OCI-LY7 (cell line): ENCODE results near the gene NGB. TPM values are rescaled to one million over a fixed set of nuclear protein-coding genes. Genes with fewer than 3 reads are reported as not detected.

Experiments used
- microRNA-seq: library from miRNA; unstranded; fragments of <30 nt; microRNA quantifications from one replicate; pipeline ENCODE4 v1.2.0, GENCODE V29; 2022; ENCODE audit warnings: borderline replicate concordance
- small RNA-seq: library from RNA; depleted of rRNA; stranded (forward); fragments of <200 nt; gene quantifications from one replicate; pipeline ENCODE3, GENCODE V24; 2014
- total RNA-seq, 2 experiments: library from RNA; depleted of rRNA in 1 of 2; stranded (reverse); fragments of >200 nt in 1 of 2; shearing (Covaris generic) in 1 of 2; gene quantifications; 2 replicates each; pipeline ENCODE4 v1.2.3, GENCODE V29; 2014 to 2022

Gene NGB
- total RNA-seq, 2 experiments from 2014 or later = not detected

Small RNA genes lying within 50 kb of the gene (microRNA-seq; reads per million reads assigned to microRNA genes)
- gene MIR1260A = not detected

Small RNA genes lying within 50 kb of the gene (small RNA-seq; reads per million reads assigned to genes)
- not detected for gene MIR1260A

Other genes with a start within 250 kb of the NGB start
- 18.8 and 25.8 TPM in 2 replicates for gene IRF2BPL, start 242.5 kb downstream of the NGB start, total RNA-seq (2014; rRNA removed; shearing (Covaris generic))
- gene IRF2BPL, start 242.5 kb downstream of the NGB start, total RNA-seq (2022) = 23.7 and 23.8 TPM in 2 replicates
- 31.7 and 43.4 TPM in 2 replicates for gene CIPC, start 172.9 kb downstream of the NGB start, total RNA-seq (2014; rRNA removed; shearing (Covaris generic))
- gene CIPC, start 172.9 kb downstream of the NGB start, total RNA-seq (2022) = 20.9 and 24.1 TPM in 2 replicates
- gene ZDHHC22, start 129.4 kb downstream of the NGB start, total RNA-seq (2014; rRNA removed; shearing (Covaris generic)) = not detected in 2 replicates
- gene ZDHHC22, start 129.4 kb downstream of the NGB start, total RNA-seq (2022) = not detected in 2 replicates
- gene TMEM63C, start 89.4 kb downstream of the NGB start, total RNA-seq (2014; rRNA removed; shearing (Covaris generic)) = 0.41 and 0.79 TPM in 2 replicates
- gene TMEM63C, start 89.4 kb downstream of the NGB start, total RNA-seq (2022) = 4.7 and 6.6 TPM in 2 replicates
- 5.9 and 8.2 TPM in 2 replicates for gene POMT2, start 49.7 kb upstream of the NGB start, total RNA-seq (2014; rRNA removed; shearing (Covaris generic))
- 28.3 and 31.4 TPM in 2 replicates for gene POMT2, start 49.7 kb upstream of the NGB start, total RNA-seq (2022)
- gene GSTZ1, start 49.8 kb upstream of the NGB start, total RNA-seq (2014; rRNA removed; shearing (Covaris generic)) = 39.9 and 43.0 TPM in 2 replicates
- 53.6 and 55.6 TPM in 2 replicates for gene GSTZ1, start 49.8 kb upstream of the NGB start, total RNA-seq (2022)
- gene TMED8, start 105.9 kb upstream of the NGB start, total RNA-seq (2014; rRNA removed; shearing (Covaris generic)) = 19.5 and 21.9 TPM in 2 replicates
- gene TMED8, start 105.9 kb upstream of the NGB start, total RNA-seq (2022) = 45.4 and 46.2 TPM in 2 replicates
- gene SAMD15, start 106.2 kb upstream of the NGB start, total RNA-seq (2014; rRNA removed; shearing (Covaris generic)) = 1.1 and 1.6 TPM in 2 replicates
- gene SAMD15, start 106.2 kb upstream of the NGB start, total RNA-seq (2022) = 0.70 and 2.0 TPM in 2 replicates
- gene NOXRED1, start 152.3 kb upstream of the NGB start, total RNA-seq (2014; rRNA removed; shearing (Covaris generic)) = 0.38 TPM in 1 of 2 replicates, not detected in the other
- 0.50 and 0.74 TPM in 2 replicates for gene NOXRED1, start 152.3 kb upstream of the NGB start, total RNA-seq (2022)
- 11.4 and 13.3 TPM in 2 replicates for gene VIPAS39, start 186.4 kb upstream of the NGB start, total RNA-seq (2014; rRNA removed; shearing (Covaris generic))
- 20.4 and 21.1 TPM in 2 replicates for gene VIPAS39, start 186.4 kb upstream of the NGB start, total RNA-seq (2022)
- 182 and 230 TPM in 2 replicates for gene AHSA1, start 186.9 kb upstream of the NGB start, total RNA-seq (2014; rRNA removed; shearing (Covaris generic))
- gene AHSA1, start 186.9 kb upstream of the NGB start, total RNA-seq (2022) = 238 and 269 TPM in 2 replicates
- gene ISM2, start 227.6 kb upstream of the NGB start, total RNA-seq (2014; rRNA removed; shearing (Covaris generic)) = not detected in 2 replicates
- not detected in 2 replicates for gene ISM2, start 227.6 kb upstream of the NGB start, total RNA-seq (2022)